HuH-7.5 (cell line): Measurements from ENCODE around the gene ZDBF2.
A peak's percentile ranks its signal among the peaks of the same experiment; 100 is the strongest.
"Not testable (repeated sequence)": the region's sequence is repeated elsewhere in the genome, so short reads cannot be mapped to it uniquely, and the experiment has no call there.

Experiments used
- DNase-seq: peaks from one replicate; pipeline ENCODE4 v3.0.0; 2011; ENCODE audit warnings: low spot score

The ZDBF2 gene

DNA sequence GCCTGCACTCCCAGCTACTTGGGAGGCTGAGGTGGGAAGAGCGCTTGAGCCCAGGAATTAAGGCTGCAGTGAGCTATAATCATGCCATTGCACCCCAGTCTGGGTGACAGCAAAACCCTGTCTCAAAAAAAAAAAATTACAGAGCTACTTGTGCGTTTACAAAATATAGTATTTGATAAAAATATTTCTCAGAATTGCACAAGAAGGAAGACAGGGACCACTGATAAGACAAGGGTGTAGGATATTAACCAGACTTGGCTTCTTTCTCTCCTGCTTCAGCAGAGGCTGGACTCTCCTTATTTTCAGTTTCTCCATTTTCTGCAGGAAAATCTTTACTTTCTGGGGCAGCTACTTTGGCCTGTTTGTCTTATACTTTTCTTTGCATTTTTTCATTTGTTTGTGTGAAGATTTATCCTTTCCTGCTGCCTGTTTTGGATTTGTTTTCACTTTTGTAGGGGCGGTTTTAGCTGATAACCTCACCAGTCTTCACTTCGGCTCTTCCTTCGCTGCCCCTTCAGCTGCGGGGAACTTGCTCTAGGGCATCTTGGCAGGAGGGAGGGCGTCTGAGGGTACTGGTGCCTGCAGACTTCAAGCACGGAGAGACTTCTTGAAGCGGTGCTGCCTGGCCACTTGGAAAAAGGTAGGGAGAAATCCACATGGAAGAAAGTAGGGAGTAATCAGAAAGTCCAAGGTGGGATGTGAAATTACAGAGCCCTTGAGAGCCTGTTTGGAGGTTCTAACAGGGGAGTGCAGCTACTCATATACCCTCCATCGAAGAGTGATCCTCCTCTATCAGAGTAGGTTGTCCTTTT lies 14.9 kb upstream of the ZDBF2 start:
- no peak for DNase-seq

DNA sequence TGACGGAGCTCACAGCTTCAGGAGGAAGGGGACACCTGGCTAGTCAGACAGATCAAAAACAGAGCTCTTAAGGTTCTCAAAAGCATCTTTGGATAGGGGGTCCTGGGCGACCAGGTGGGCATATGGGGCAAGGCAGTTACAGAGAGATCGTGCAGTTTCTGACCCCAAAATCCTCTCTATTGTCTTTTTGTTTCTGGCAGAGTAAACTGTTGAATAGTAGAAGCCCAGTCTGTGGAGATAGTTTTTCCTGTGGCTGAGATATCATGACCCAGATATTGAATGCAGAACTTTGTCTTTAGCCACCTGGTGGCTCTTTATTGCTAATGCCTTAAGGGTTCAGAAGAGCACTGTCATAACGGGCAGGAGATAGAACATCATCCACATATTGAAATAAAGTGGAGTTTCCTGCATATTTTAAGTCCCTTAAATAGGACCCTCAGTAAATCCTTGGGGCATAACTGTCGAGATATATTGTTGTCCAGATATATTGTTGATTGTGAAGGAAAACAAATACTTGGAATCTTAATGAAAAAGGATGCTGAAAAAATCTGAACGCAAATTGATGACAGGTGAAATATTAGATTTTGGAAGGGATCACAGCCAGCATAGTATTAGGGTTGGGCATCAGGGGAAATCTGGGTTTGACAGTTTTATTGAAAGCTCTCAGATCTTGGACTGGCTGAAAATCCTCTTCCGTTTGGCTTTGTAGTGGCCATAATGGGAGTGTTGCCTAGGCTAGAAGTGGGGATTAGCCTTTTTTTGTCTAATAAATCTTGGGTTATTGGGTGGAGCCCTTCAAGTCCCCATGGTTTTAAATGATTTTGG lies 14.1 kb upstream of the ZDBF2 start:
- DNase-seq: peak; percentile 13

DNA sequence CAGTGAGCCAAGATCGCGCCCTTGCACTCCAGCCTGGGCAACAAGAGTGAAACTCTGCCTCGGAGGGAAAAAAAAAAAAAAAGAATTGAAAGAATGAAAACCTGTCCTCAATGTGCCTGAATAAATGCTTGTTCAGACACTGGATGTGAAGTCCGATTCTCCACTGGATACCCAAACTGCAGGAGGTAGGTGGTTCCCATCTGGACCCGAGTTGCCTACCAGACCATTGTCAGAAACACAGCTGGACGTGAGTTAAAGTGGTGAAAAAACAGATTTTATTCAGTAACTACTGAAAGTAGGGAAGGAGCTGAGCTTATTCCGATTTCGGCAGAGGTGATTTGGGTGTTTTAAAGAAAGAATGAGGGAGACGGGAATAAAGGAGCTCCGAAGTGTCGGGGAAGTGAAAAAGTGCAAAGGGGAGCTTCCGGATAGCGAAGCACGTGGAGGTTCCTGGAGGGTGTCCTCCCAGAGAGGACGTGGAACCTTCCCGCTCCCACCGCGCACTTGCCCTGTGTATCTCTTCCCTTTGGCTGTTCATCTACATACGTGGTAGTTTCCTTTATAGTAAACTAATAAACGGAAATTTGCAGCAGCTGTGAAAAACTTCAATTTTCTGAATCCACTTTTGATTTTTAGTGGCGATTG lies 10.4 kb upstream of the ZDBF2 start:
- DNase-seq: no peak

DNA sequence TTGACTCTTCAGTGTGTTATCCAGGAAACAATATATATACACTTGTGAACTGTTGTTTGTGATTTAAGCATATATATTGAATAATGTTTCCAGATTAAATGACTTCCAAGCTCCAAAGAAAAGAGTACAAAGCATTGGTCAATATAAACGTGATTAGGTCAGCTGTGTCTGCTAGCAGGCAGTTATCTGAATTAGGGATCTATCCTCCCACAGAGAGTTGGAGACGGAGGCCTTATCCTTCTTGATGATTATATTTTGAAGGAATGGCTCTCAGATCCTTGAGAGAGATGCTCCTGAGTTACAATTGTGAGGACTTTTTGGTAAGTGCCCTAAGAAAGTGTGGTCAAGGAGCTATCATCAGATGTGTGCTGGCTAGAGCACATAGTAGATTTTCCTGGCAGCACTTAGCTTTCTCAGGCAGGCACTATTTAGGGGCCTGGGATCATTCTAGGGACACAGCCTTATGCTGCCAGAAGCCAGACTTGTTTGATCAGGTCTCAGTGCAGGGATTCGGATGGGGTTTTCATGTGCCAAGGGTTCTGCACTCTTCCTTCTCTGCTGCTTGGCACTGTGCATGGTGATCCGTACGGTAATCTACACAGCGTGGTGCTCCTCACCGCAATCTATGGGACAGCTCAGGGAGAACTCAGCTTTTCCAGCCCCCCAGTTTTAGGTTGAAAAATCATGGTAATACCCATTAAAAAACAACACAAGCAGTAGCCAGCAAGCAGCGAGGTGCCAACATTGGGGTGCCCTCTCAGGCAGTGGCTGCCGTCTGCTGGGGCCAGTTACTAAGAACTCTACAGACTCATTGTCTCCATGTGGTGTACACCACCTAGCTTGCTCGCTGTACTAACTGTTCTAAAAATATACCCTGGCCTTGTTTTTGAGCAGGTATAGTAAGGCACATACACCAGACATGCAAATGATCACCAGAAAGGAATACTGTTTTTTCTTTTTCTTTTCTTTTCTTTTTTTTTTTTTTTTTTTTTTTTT lies 8.0 kb upstream of the ZDBF2 start:
- no peak for DNase-seq

DNA sequence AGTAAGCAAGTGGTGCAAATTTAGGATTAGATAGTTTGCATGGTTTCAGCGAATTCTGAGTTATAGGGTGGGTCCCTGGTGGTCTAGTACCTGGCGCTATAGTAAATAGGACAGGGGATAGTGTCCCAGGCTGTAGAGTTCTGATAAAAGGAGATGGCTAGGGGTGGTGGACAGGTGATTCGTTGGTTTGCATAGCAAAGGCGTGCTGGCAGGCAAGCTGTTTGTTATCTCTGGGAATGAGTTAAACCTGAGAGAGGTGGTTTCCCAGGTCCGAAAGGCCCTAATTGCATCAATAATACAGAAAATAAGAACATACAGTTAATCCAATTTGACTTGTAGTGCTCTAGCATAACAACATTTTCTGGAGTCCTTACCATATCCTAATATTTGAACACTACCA lies 6.9 kb upstream of the ZDBF2 start:
- no peak for DNase-seq

DNA sequence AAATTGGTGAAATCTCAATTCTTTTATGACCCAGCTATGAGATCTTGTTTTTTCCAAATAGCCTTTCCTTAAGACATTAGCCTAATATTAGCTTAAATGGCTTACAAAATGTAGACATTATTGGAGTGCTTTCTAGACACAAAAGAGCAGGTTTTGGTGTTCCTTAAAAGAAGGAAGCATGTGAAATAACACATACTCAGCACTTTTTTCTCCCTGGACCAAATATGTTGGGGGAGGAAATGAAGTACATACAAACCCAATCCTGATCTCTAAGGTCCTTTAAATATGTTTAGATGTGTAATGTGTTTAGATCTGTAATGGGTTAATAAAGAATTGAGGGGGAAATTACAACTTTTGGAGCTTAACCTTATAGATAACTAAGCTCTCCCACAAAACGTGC lies 3.4 kb upstream of the ZDBF2 start:
- no peak for DNase-seq

DNA sequence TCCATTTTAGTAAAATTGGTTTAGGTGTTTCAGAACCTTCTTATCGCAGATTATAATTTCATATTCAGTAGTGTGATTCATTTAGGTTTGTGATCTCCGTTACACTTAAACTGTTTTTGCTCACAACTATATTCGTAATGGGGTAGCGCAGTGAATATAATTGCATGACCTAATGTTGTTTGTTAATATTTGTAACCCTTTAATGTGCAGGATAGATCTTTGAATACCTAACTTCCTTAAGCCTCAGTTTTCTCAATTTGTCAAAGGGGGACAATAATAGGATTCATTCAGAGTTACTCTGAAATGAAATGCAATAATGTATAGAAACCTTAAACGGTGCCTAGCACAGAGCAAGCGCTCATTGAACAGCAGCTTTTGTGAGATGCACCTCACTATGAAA lies 558 bp upstream of the ZDBF2 start:
- DNase-seq: no peak

DNA sequence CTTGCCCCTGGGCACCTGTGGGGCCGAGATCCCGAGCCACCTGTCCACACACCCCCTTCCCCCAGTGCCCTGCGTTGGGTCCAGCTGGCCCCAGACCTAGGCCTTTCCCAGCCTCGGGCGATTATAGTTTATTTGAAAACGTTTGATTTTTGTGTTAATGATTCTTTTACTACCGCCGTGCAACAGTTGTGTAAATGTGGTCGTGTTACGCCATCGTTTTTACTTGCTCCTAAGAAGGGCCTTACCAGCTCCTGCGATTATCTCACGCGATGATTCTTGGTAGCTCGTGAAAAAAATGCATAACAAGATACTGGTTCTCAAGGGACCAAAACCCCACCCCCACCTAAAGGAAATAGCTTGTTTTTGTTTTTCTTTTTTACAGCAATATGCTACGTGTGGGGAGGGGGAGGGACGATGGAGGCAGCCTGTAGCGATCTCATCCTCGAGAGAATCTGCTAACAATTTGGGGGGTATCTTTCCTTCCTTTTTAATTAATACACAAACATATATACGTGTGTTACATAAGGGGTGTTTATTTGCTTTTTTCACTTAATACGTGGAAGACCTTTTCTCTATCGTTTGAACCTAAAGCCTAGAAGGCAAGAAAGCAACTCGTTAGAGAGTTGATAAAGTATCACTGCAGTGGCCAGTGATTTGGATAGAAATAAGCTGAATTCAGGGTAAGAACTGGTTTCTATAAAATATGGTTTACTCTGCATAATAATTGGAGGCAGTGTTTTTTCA lies 1.0 kb downstream of the ZDBF2 start:
- no peak for DNase-seq

DNA sequence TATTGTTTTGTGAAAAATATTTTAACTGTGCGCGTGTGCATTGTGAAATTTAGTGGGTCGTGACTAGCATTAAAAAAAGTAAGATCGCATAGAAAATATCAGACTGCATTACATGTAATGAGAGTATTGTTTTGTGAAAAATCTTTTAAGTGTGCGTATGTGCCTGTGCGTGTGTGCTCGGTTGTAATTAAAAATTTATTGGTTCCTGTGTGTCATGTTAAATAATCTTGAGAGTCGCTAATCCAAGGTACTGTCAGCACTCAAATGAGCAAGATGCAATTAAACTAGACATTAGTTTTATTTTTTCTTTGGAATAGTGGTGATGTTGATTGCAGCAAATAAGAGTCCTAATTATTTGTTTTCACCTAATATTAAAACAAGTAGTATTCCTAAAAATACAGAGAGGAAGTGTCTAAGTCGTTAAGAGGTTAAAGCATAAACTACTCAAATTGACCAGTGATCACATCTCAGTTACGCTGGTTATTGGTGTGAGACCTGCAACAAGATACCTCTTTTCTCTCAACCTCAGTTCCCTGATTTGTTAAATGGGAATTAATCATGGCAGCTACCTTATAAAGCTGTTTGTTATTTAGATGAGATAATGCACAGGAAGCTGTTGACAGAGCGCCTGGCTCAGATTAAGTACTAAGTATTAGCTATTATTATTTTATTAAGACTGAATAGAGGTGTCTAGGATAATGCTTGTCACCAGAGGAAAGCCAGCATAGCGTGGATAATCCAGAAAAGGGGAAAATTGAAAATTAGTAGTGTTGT lies 1.9 kb downstream of the ZDBF2 start:
- DNase-seq: no peak

DNA sequence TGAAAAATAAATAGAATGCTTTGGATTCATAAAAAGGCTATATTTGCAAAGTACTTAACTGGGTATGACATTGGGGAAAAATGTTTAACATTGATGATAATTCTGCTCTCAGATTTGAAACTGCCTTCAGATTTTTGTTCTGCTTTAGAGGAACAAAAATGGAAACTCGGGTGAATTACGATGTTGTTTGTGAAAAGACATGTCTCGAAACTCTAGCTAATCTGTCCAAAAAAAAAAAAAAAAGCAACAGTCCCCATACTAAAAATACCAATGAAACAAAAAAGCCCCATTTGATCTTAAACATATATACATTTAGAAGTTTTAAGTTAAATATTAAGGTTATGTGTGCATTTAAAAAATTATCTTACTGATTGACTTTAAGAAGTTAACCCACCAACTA lies 3.0 kb downstream of the ZDBF2 start:
- no peak for DNase-seq

DNA sequence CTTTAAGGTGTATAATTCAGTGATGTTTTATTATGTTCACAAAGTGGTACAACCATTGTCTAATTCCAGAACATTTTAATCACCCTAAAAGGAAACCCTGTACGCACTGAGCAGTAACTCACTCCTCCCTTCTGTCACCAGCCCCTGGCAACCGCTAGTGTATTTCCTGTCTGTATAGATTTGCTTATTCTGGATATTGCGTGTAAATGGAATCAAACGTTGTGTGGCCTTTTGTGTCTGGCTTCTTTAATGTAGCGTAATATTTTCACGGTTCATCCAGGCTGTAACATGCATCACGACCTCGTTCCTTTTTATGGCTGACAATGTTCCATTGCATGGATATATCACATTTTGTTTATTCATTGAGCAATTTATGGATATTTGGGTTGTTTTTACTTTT lies 8.3 kb downstream of the ZDBF2 start:
- DNase-seq: no peak

DNA sequence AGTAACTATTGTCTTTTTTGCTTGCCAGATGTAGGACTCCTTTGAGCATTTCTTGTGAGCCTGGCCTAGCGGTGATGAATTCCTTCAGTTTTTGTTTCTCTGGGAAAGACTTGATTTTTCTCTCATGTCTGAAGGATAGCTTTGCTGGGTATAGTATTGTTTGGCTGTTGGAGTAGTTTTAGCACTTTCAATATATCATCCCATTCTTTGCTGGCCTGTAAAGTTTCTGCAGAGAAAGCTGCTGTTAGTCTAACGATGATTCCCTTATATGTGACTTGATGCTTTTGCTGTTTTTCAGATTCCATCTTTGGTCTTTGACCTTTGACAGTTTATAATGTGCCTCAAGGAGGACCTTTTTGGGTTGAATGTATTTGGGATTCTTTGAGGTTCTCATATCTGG lies 12.7 kb downstream of the ZDBF2 start:
- no peak for DNase-seq

DNA sequence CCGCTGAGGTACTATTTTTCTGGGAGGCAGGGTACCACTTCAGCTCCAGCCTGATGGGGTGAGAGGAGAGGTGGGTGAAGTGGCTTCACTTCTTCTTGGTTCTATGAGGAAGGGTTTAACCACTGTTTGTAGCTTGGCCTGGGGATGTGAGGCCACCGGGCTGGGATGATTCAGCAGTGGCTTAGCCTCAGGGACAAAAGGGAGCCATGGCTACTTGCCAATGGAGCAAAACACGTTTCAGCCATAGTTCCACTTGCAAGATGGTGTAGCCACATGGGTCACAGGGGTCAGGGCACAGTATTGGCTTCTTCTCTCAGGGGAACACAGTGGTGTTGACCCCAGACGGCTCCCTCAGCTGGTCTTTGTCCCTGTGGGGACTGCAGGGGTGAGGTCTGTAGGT lies 14.9 kb downstream of the ZDBF2 start:
- no peak for DNase-seq

DNA sequence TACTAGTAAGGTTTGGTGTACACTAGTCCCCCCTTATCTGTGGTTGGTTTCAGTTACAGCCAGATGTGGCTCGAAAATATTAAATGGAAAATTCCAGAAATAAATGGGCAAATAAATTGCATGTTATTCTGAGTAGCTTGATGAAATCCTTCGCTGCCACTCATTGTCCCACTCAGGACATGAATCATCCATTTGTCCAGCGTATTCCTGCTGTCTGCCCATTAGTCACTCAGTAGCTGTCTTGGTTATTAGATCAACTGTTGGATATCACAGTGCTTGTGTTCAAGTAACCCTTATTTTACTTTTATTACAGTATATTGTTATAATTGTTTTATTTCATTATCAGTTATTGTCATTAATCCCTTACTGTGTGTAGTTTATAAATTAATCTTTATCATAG lies 21.7 kb downstream of the ZDBF2 start:
- DNase-seq: no peak

DNA sequence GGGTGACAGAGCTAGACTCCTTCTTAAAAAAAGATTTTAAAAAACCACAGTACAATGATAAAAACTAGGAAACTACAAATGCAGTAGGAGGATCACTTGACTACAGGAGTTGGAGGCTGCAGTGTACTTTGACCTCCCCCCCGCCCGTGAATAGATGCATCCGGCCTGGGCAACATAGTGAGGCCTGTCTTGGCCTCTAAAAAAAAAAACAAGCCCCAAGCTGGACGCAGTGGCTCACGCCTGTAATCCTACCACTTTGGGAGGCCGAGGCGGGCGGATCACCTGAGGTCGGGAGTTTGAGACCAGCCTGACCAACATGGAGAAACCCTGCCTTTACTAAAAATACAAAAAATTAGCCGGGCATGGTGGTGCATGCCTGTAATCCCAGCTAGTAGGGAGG lies 25.1 kb downstream of the ZDBF2 start:
- DNase-seq: not testable (repeated sequence)

DNA sequence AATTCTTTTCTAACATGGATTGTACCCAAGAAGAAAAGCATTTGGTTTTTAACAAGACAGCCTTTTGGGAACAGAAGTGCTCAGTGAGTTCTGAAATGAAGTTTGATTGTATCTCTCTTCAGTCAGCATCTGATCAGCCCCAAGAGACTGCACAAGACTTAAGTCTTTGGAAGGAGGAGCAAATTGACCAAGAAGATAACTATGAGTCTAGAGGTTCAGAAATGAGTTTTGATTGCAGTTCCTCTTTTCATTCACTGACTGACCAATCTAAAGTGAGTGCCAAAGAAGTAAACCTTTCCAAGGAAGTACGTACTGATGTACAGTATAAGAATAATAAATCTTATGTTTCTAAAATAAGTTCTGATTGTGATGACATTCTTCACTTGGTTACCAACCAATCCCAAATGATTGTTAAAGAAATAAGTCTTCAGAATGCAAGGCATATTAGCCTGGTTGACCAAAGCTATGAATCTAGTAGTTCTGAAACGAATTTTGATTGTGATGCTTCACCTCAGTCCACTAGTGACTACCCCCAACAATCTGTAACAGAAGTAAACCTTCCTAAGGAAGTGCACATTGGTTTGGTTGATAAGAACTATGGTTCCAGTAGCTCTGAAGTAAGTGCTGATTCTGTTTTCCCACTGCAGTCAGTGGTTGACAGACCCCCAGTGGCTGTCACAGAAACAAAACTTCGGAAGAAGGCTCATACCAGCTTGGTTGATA lies 31.2 kb downstream of the ZDBF2 start:
- DNase-seq: no peak

DNA sequence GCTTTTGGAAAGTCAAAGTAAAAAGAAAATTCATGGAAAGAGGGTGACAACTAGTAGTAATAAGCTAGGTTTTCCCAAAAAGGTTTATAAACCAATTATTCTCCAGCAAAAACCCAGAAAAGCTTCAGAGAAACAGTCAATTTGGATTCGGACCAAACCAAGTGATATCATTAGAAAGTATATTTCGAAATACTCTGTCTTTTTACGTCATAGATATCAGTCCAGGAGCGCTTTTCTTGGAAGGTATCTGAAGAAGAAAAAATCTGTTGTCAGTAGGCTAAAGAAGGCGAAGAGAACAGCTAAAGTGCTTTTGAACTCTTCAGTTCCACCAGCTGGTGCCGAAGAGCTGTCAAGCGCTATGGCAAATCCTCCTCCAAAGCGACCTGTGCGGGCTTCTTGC lies 36.6 kb downstream of the ZDBF2 start:
- no peak for DNase-seq

DNA sequence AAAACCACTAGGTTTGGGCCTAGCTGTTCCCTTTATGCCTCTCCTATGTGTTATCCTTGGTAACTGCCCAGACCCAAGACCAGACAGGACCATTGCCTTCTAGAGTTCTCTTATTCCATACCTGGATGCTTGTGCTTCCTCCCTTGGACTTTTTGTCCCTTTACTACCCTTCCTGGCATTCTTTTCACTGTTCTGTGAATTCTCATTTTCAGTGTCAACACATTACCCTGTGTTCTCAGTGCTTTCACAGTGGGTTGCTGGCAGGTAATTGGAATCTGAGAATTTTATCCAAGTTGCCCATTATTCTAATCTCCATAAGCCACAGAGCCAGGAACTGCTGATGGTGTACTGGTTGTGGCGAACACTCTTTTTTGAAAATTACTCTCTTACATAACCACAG lies 41.7 kb downstream of the ZDBF2 start:
- DNase-seq: no peak

DNA sequence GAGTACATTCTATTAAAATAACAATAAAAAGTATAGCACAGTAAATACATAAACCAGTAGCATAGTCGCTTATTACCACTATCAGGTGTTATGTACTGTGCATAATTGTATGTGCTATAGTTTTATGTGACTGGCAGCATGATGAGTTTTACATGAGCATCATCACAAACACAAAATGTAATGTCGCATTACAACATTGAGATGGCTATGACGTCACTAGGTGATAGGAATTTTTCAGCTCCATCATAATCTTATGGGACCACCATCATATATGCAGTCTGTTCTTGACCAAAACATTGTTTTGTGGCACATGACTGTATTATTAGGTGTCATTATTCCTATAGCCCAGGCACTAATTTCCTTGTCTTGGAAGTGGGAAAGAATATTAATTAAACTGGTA lies 48.6 kb downstream of the ZDBF2 start:
- no peak for DNase-seq

DNA sequence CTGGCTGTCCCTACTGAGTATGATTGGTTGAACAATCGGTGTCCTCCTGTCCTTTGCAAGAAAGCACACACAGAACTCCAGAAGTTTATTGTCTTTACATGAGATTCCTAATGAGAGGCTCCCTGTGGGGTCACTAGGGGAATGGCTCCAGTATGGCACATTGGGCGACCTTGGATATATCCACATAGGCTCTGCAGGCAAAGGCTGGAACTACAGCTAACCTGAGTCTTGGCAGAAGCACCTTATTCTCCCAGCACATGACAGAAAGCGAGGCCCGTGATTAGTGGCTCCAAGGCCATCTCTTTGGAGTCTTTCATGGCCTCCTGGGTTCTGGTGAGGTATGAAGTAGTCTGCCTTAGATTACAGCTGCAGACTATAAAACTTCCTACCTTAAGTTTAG lies 49.0 kb downstream of the ZDBF2 start:
- no peak for DNase-seq
